Panc1 (cell line): ENCODE measurements around the gene NEXN. TPM values are rescaled to one million over a fixed set of nuclear protein-coding genes. Genes with fewer than 3 reads are reported as not detected.

Experiments
- ATAC-seq: fragments of 200-7000 bp; cut with Tn5 transposase; 2 replicates; pipeline ENCODE4 v1.9.1; 2020; ENCODE audit warnings: mild to moderate bottlenecking, moderate library complexity
- BruUV-seq: library from RNA; stranded (reverse); fragments of 400-500 nt; replicated peaks from 2 replicates; lab custom pipeline; 2021; lab: Mats Ljungman, UMichigan
- CTCF ChIA-PET: fragments of 300-600 bp; sonication (Branson Sonifier 250); formaldehyde crosslinking; loops from one replicate; lab custom pipeline; 2022; ENCODE audit warnings: antibody characterized with exemption; lab: Charles Lee
- POLR2A ChIA-PET: fragments of 300-600 bp; sonication (Branson Sonifier 250); formaldehyde crosslinking; loops from one replicate; lab custom pipeline; 2022; ENCODE audit warnings: antibody characterized with exemption; lab: Charles Lee
- DNase-seq: peaks from one replicate; pipeline ENCODE4 v3.0.0-alpha.2; 2010; ENCODE audit warnings: low read depth, low spot score
- H3K27ac ChIP-seq: 2 replicates; pipeline ENCODE4 v1.5.1; 2011; ENCODE audit warnings: mild to moderate bottlenecking, low read length, inconsistent platforms
- H3K27me3 ChIP-seq: fragments of 200-500 bp; sonication (Bioruptor generic); 2 replicates; pipeline ENCODE4 v1.6.0; 2014; ENCODE audit warnings: low read length, inconsistent platforms; ENCODE audit not compliant: control insufficient read depth, insufficient read depth
- H3K36me3 ChIP-seq: fragments of 200-500 bp; sonication (Bioruptor generic); 2 replicates; pipeline ENCODE4 v1.5.1; 2014; ENCODE audit warnings: inconsistent platforms, mild to moderate bottlenecking, low read length, moderate library complexity; ENCODE audit not compliant: control insufficient read depth, insufficient read depth
- H3K4me1 ChIP-seq: 2 replicates; pipeline ENCODE4 v1.5.1; 2011; ENCODE audit warnings: inconsistent platforms, mild to moderate bottlenecking, low read length, moderate library complexity; ENCODE audit not compliant: control insufficient read depth, insufficient read depth
- H3K4me3 ChIP-seq, 2 experiments: 2 replicates each; pipeline ENCODE4 v1.5.1; 2011 to 2012; ENCODE audit warnings: low read depth in 2 of 2, low read length in 2 of 2, mild to moderate bottlenecking in 2 of 2, inconsistent platforms in 1 of 2, moderate library complexity in 1 of 2
- H3K9me3 ChIP-seq: fragments of 200-500 bp; sonication (Bioruptor generic); 2 replicates; pipeline ENCODE4 v1.5.1; 2014; ENCODE audit warnings: low read depth, mild to moderate bottlenecking, inconsistent platforms, low read length, moderate library complexity; ENCODE audit not compliant: control insufficient read depth, insufficient read depth
- CTCF ChIP-seq: fragments of 450-650 bp; IDR thresholded peaks from 2 replicates; pipeline ENCODE4 v1.5.1; 2017; ENCODE audit warnings: mild to moderate bottlenecking
- POLR2AphosphoS5 ChIP-seq: IDR thresholded peaks from 2 replicates; pipeline ENCODE4 v1.6.1; 2012; ENCODE audit warnings: mild to moderate bottlenecking, low read depth, low read length, moderate library complexity
- REST ChIP-seq, 2 experiments: IDR thresholded peaks; 2 replicates each; pipeline ENCODE4 v1.6.1; 2011 to 2012; ENCODE audit warnings: low read depth in 2 of 2, control low read depth in 1 of 2, low read length in 1 of 2, mild to moderate bottlenecking in 1 of 2, moderate library complexity in 1 of 2; ENCODE audit not compliant: insufficient read depth in 1 of 2
- SIN3A ChIP-seq: IDR thresholded peaks from 2 replicates; pipeline ENCODE4 v1.6.1; 2012; ENCODE audit warnings: low read depth, mild to moderate bottlenecking, low read length, moderate library complexity, borderline replicate concordance; ENCODE audit not compliant: insufficient read depth
- TCF7L2 ChIP-seq: IDR thresholded peaks from 2 replicates; pipeline ENCODE4 v1.6.1; 2011; ENCODE audit warnings: mild to moderate bottlenecking, low read depth, low read length, inconsistent platforms
- in situ Hi-C: cut with HindIII; loops from 2 replicates; pipeline ENCODE4 v1.10.0; 2016; ENCODE audit warnings: low sequenced_read_pairs, low pct_unique_long_range_greater_than_20kb
- intact Hi-C: fragments of 100-400 bp; cut with micrococcal nuclease; formaldehyde crosslinking; loops from one replicate; pipeline ENCODE4 v1.10.0; 2022; ENCODE audit not compliant: unreplicated experiment
- total RNA-seq: library from RNA; stranded (reverse); gene quantifications from one replicate; pipeline ENCODE4 v1.2.1, GENCODE V29; 2021; ENCODE audit not compliant: unreplicated experiment

NEXN gene
- total RNA-seq, 1 experiment from 2014 or later: 5.4 TPM

- Histone ChIP-seq H3K4me1 (no peaks in the 10 kb centered on the region), H3K27me3 (no peaks in the 10 kb centered on the region), H3K4me3 (no peak overlapping the region), H3K27ac (no peak overlapping the region), H3K9me3 (no peaks in the 10 kb centered on the region), H3K36me3 (no peaks in the 10 kb centered on the region)
- no peak for TF ChIP-seq SIN3A
- TF ChIP-seq REST (IDR thresholded peaks at IDR 0.05; ENCODE audit: insufficient read depth in 1 of 2, low read depth in 2 of 2, low read length in 1 of 2): no peak
- TF ChIP-seq CTCF: no peak
- TF ChIP-seq POLR2AphosphoS5: no peak
- no peak for TF ChIP-seq TCF7L2
- ChIA-PET POLR2A (no interaction called here), CTCF (no interaction called here)
- in situ Hi-C loops (no loop called here), intact Hi-C loops (no loop called here)
- ATAC-seq: no peak
- BruUV-seq: no TSS peak
- DNase-seq: no peak
Observed at GRCh38 chr1:77925518-77925917, 37.1 kb downstream of the NEXN start.

GRCh38 chr1:77925956-77926355 lies 37.5 kb downstream of the NEXN start:
- in situ Hi-C loops: no loop called here
- TF ChIP-seq SIN3A (no peak), REST (IDR thresholded peaks at IDR 0.05; ENCODE audit: insufficient read depth in 1 of 2, low read depth in 2 of 2, low read length in 1 of 2) (no peak), CTCF (no peak), TCF7L2 (no peak), POLR2AphosphoS5 (no peak)
- intact Hi-C loops: no loop called here
- ATAC-seq: no peak
- CTCF ChIA-PET: no interaction called here
- no TSS peak for BruUV-seq
- Histone ChIP-seq H3K4me3 (no peak overlapping the region), H3K36me3 (no peaks in the 10 kb centered on the region), H3K27me3 (no peaks in the 10 kb centered on the region), H3K9me3 (no peaks in the 10 kb centered on the region), H3K27ac (no peak overlapping the region), H3K4me1 (no peaks in the 10 kb centered on the region)
- POLR2A ChIA-PET: no interaction called here
- DNase-seq: no peak
